ENCODE data around the gene CYLD. TPM values are rescaled to one million over a fixed set of nuclear protein-coding genes. Genes with fewer than 3 reads are reported as not detected.

Gene CYLD
- total RNA-seq, 1 experiment from 2014 or later, result 11.9 TPM

DNA sequence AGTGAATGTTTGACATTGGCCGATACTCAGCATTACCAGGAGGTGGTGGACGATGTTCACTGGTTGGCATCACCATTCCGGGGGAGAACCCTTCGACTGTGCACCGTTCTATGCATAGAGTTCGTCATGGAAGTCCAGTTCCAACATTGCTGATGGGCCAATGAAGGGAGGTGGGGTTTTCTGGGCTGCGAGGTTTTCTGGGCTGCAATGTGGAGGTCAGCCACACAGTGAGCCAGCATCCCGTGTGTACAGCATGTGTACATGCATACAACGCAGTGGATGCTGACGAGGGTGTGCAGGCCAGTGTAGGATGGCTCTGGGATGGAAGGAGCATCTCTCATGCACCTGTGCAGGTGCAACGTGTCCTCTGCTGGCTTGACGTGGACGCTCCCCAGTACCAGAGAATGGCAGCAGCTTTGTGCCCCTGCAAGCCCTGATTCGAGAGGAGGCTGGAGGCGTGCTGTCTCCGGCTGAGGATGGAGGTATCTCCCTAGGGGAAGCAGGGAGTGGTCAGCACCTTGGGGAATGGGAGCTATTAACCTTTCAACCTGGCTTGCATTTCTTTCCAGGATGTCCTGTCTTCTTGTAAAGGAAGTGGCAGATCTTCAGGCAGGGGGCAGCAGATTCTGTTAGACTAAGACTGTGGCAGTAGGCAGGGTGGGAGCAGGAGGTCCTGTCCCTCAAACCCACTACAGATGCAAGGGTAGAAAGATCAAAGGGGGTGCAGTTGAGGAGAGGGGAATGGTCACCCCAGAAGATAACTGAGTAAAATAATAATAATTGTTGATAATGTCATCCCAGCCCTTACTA lies 98.2 kb downstream of the CYLD start:
- no peaks in the 10 kb centered on the region for H3K79me2 ChIP-seq (ENCODE audit: insufficient read depth, low read length)
- no peaks in the 10 kb centered on the region for H3K9me2 ChIP-seq (ENCODE audit: insufficient read depth)
- no peak overlapping the region for H3K4me3 ChIP-seq (replicated peaks in 1 of 2; ENCODE audit: low read depth in 1 of 2, low read length in 2 of 2)
- no peaks in the 10 kb centered on the region for H3K36me3 ChIP-seq (ENCODE audit: control insufficient read depth in 1 of 2, insufficient read depth in 2 of 2, low read length in 2 of 2)
- H3K9me3 ChIP-seq (ENCODE audit: control insufficient read depth in 1 of 2, insufficient read depth in 1 of 2, low read depth in 1 of 2, low read length in 2 of 2), result no peaks in the 10 kb centered on the region
- H3K4me1 ChIP-seq (ENCODE audit: control insufficient read depth in 1 of 2, insufficient read depth in 2 of 2, low read length in 2 of 2), result no peaks in the 10 kb centered on the region
- H3K27ac ChIP-seq (ENCODE audit: low read depth, low read length), result no peak overlapping the region
- no peak overlapping the region for H3K9ac ChIP-seq (ENCODE audit: low read length)
- TF ChIP-seq, protein P1, sequence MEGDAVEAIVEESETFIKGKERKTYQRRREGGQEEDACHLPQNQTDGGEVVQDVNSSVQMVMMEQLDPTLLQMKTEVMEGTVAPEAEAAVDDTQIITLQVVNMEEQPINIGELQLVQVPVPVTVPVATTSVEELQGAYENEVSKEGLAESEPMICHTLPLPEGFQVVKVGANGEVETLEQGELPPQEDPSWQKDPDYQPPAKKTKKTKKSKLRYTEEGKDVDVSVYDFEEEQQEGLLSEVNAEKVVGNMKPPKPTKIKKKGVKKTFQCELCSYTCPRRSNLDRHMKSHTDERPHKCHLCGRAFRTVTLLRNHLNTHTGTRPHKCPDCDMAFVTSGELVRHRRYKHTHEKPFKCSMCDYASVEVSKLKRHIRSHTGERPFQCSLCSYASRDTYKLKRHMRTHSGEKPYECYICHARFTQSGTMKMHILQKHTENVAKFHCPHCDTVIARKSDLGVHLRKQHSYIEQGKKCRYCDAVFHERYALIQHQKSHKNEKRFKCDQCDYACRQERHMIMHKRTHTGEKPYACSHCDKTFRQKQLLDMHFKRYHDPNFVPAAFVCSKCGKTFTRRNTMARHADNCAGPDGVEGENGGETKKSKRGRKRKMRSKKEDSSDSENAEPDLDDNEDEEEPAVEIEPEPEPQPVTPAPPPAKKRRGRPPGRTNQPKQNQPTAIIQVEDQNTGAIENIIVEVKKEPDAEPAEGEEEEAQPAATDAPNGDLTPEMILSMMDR (IDR thresholded peaks at IDR 0.05 in 2 of 3, conservative IDR thresholded peaks at IDR 0.05 in 1 of 3; ENCODE audit: borderline replicate concordance in 1 of 3, insufficient read depth in 1 of 3, low read depth in 2 of 3, low read length in 2 of 3), result 0 out of 6 replicates have a peak, but pooled peaks of 1 of the 3 experiments have one; percentile 5
- TF ChIP-seq EZH2 (IDR thresholded peaks at IDR 0.05) (no peak), RAD21 (IDR thresholded peaks at IDR 0.05; ENCODE audit: low read depth) (peak; percentile 16; the same call in 1 of the 2 replicates)
- intact Hi-C loops (cut with micrococcal nuclease), result no loop called here
- no peak for ATAC-seq
- ChIA-PET POLR2A (no interaction called here), CTCF (interaction anchor here (1.3 kb wide), 1 partner anchor 34 kb away, joined by 3 read pairs; no protein-coding TSS in a partner anchor), RAD21 (ENCODE audit: low non-redundant PET in 1 of 2, low total read pairs in 2 of 2, uncharacterized antibody in 2 of 2, unreplicated experiment in 2 of 2) (no interaction called here)
- no peaks in the 10 kb centered on the region for H4K20me1 ChIP-seq (ENCODE audit: insufficient read depth)
- no peak for DNase-seq (ENCODE audit: low read depth, low spot score)
- BruUV-seq (replicated peaks), result no TSS peak
- H3K4me2 ChIP-seq (ENCODE audit: low read length), result no peak overlapping the region
- no peaks in the 10 kb centered on the region for H3K27me3 ChIP-seq (ENCODE audit: insufficient read depth, low read length)
- H2AFZ ChIP-seq (ENCODE audit: low read depth, low read length, poor library complexity, severe bottlenecking), result no peak overlapping the region

DNA sequence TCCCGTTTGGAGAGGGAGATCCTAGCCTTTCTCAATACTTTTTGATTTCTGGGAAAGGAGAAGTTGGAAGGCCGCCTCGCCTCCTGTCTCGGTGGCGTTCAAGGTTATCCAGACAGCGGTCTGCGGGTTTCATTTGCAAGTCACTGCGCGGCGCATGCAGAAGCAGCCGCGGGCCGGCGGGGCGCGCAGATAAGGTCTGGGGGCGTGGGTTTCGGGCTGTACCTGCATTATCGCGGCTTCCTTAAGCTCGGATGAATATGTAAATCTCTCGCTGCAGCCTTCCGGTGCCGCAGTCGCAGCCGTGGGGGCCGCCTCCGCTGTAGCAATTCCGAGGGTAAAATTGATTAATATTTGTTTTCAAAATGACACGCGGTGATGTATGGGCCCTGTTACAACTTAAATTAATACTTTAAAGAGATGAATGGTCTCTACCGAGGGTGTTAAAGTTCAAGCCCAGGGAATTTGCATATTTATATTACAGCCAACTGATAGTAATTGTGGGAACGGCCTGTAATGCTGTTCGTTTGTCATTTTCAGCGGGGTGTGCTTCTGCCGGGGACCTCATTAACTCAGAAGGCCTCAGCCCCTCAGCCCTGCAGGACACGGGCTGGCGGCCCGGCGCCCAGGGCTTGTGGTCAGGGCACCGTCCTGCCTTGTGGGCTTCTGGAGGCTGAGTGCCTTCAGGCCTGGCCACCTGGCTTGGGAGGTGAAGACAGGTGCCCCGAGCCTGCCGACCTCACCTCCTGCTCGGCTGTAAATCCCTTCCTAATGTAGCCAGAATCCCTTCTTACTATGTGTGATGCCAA lies 99.4 kb downstream of the CYLD start:
- DNase-seq (ENCODE audit: low read depth, low spot score) (no peak), ATAC-seq (no peak)
- Histone ChIP-seq H4K20me1 (ENCODE audit: insufficient read depth) (no peaks in the 10 kb centered on the region), H2AFZ (ENCODE audit: low read depth, low read length, poor library complexity, severe bottlenecking) (no peak overlapping the region), H3K9me3 (ENCODE audit: control insufficient read depth in 1 of 2, insufficient read depth in 1 of 2, low read depth in 1 of 2, low read length in 2 of 2) (no peaks in the 10 kb centered on the region), H3K9me2 (ENCODE audit: insufficient read depth) (no peaks in the 10 kb centered on the region), H3K9ac (ENCODE audit: low read length) (no peak overlapping the region), H3K36me3 (ENCODE audit: control insufficient read depth in 1 of 2, insufficient read depth in 2 of 2, low read length in 2 of 2) (no peaks in the 10 kb centered on the region), H3K27ac (ENCODE audit: low read depth, low read length) (no peak overlapping the region), H3K79me2 (ENCODE audit: insufficient read depth, low read length) (no peaks in the 10 kb centered on the region), H3K27me3 (ENCODE audit: insufficient read depth, low read length) (peaks cover 5% of the 10 kb centered on the region; the same call in 1 of the 2 replicates), H3K4me1 (ENCODE audit: control insufficient read depth in 1 of 2, insufficient read depth in 2 of 2, low read length in 2 of 2) (no peaks in the 10 kb centered on the region), H3K4me3 (replicated peaks in 1 of 2; ENCODE audit: low read depth in 1 of 2, low read length in 2 of 2) (no peak overlapping the region), H3K4me2 (ENCODE audit: low read length) (no peak overlapping the region)
- ChIA-PET CTCF (interaction anchor here (1.3 kb wide), 1 partner anchor 35 kb away, joined by 3 read pairs; no protein-coding TSS in a partner anchor), RAD21 (ENCODE audit: low non-redundant PET in 1 of 2, low total read pairs in 2 of 2, uncharacterized antibody in 2 of 2, unreplicated experiment in 2 of 2) (no interaction called here), POLR2A (no interaction called here)
- no TSS peak for BruUV-seq (replicated peaks)
- intact Hi-C loops (cut with micrococcal nuclease), result no loop called here
- TF ChIP-seq ZNF274 (IDR thresholded peaks at IDR 0.05; ENCODE audit: low read depth, low read length) (no peak), JUND (IDR thresholded peaks at IDR 0.05) (no peak), FOSL1 (IDR thresholded peaks at IDR 0.05; ENCODE audit: low read depth) (no peak), TCF7L2 (IDR thresholded peaks at IDR 0.05; ENCODE audit: borderline replicate concordance, extremely low read depth, insufficient read depth, insufficient read length) (no peak), CBX3 (IDR thresholded peaks at IDR 0.05; ENCODE audit: low read depth) (no peak), SRF (IDR thresholded peaks at IDR 0.05; ENCODE audit: low read depth) (no peak), CEBPB (IDR thresholded peaks at IDR 0.05; ENCODE audit: low read depth) (no peak), POLR2AphosphoS5 (IDR thresholded peaks at IDR 0.05; ENCODE audit: low read depth, low read length) (no peak), POLR2A (IDR thresholded peaks at IDR 0.05; ENCODE audit: borderline replicate concordance, extremely low read depth, insufficient read depth, insufficient read length) (no peak)
- TF ChIP-seq, protein P2, sequence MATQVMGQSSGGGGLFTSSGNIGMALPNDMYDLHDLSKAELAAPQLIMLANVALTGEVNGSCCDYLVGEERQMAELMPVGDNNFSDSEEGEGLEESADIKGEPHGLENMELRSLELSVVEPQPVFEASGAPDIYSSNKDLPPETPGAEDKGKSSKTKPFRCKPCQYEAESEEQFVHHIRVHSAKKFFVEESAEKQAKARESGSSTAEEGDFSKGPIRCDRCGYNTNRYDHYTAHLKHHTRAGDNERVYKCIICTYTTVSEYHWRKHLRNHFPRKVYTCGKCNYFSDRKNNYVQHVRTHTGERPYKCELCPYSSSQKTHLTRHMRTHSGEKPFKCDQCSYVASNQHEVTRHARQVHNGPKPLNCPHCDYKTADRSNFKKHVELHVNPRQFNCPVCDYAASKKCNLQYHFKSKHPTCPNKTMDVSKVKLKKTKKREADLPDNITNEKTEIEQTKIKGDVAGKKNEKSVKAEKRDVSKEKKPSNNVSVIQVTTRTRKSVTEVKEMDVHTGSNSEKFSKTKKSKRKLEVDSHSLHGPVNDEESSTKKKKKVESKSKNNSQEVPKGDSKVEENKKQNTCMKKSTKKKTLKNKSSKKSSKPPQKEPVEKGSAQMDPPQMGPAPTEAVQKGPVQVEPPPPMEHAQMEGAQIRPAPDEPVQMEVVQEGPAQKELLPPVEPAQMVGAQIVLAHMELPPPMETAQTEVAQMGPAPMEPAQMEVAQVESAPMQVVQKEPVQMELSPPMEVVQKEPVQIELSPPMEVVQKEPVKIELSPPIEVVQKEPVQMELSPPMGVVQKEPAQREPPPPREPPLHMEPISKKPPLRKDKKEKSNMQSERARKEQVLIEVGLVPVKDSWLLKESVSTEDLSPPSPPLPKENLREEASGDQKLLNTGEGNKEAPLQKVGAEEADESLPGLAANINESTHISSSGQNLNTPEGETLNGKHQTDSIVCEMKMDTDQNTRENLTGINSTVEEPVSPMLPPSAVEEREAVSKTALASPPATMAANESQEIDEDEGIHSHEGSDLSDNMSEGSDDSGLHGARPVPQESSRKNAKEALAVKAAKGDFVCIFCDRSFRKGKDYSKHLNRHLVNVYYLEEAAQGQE (IDR thresholded peaks at IDR 0.05; ENCODE audit: low read depth), result no peak
